ENCODE results near the gene THSD7A. TPM values are rescaled to one million over a fixed set of nuclear protein-coding genes. Genes with fewer than 3 reads are reported as not detected.
A peak's percentile ranks its signal among the peaks of the same experiment; 100 is the strongest.

THSD7A gene
- total and polyA plus RNA-seq, 5 experiments from 2014 or later: not detected

DNA sequence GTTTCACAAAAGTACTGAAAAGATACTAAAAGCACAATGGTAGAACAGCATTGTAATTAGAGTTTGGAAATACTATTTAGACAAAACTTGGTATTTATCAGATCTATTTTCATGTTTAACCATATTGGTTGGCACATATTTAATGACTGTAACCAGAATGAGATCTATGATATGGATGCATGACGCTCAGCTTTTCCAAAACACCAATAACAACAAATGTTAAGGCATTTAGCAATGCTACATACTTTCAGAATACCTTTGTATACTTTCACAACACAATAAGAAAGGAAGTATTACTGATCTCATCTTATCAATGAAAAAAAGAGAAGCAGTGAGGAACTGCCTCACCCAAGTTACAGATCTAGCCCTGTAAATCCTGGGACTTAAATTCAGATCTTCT, 74.8 kb downstream of the THSD7A start:
- Mint-ChIP-seq H3K27ac (no peak overlapping the region), H3K27me3 (peaks cover 0 to 2% (median 0%) of the 10 kb centered on the region in 5 donors), H3K4me3 (no peak overlapping the region), H3K4me1 (no peaks in the 10 kb centered on the region), H3K36me3 (no peaks in the 10 kb centered on the region), H3K9me3 (peaks cover 0 to 2% (median 0%) of the 10 kb centered on the region in 9 donors)
- no peak for ATAC-seq
- POLR2A ChIA-PET: no interaction called here
- no peak for DNase-seq

GRCh38 chr7:11754933-11755332, 77.1 kb downstream of the THSD7A start:
- POLR2A ChIA-PET: no interaction called here
- Mint-ChIP-seq H3K4me3 (no peak overlapping the region), H3K27me3 (peaks cover 0 to 2% (median 0%) of the 10 kb centered on the region in 5 donors), H3K36me3 (no peaks in the 10 kb centered on the region), H3K27ac (no peak overlapping the region), H3K4me1 (no peaks in the 10 kb centered on the region), H3K9me3 (peaks cover 0 to 3% (median 0%) of the 10 kb centered on the region in 9 donors)
- DNase-seq (no peak), ATAC-seq (no peak)

DNA sequence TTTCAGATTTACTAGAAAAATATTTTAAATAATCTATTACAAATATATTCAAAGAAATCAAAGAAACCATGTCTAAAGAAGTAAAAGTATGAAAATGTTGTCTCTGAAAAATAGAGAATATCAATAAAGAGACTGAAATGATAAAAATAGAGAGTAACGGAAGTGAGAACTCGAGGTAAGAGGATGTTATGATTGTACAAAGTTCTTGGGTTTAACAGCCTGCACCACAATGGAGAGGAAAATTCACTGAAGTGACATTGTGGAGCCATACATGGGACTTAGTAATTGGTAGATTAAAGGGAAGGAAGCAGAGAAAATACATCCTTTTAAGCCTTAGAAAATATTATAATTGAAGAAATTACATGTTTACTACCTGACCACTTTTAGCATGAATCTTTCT, 77.9 kb downstream of the THSD7A start:
- Mint-ChIP-seq H3K27me3 (peaks cover 0 to 2% (median 0%) of the 10 kb centered on the region in 5 donors), H3K36me3 (no peaks in the 10 kb centered on the region), H3K9me3 (peaks cover 0 to 3% (median 0%) of the 10 kb centered on the region in 9 donors), H3K4me1 (no peaks in the 10 kb centered on the region), H3K4me3 (no peak overlapping the region), H3K27ac (no peak overlapping the region)
- POLR2A ChIA-PET: no interaction called here
- ATAC-seq: no peak
- no peak for DNase-seq

GRCh38 chr7:11753433-11753832, 78.6 kb downstream of the THSD7A start:
- ATAC-seq: no peak
- H3K4me1 Mint-ChIP-seq: no peaks in the 10 kb centered on the region
- H3K9me3 Mint-ChIP-seq: peaks cover 0 to 3% (median 0%) of the 10 kb centered on the region in 9 donors
- no peaks in the 10 kb centered on the region for H3K36me3 Mint-ChIP-seq
- peaks cover 0 to 2% (median 0%) of the 10 kb centered on the region in 5 donors for H3K27me3 Mint-ChIP-seq
- no peak for DNase-seq
- H3K27ac Mint-ChIP-seq: no peak overlapping the region
- H3K4me3 Mint-ChIP-seq: no peak overlapping the region
- POLR2A ChIA-PET: no interaction called here

DNA sequence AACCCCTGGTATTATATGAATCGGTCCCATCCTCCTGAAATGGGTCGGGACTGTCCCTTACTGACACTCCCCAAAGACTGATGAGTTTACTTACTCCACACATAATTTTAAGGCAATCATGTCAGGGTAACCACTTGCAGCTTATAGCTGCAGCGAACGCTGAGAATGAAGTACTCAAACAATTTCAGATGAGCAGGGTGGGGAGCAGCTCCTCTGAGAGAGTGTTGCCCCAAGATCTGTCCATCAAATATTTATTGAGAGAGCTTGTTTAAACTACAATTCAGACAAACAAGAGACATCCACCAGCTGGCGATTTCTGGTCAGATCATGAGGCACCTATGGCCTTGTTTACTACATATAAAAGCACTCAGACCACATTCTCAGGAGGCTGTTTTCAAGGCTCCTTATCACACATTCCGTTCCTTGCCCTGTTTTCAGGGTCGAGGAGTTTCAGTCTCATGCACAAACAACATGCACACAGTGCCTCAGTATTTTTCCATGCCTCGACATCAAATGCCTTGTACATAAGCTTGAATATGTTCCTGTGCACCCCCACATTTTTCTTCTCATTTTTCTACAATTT, 80.1 kb downstream of the THSD7A start:
- H3K36me3 Mint-ChIP-seq: no peaks in the 10 kb centered on the region
- POLR2A ChIA-PET: no interaction called here
- DNase-seq (no peak), ATAC-seq (no peak)
- peak overlapping the region in 1 of 10 donors; percentile 40 for H3K27ac Mint-ChIP-seq
- peaks cover 0 to 10% (median 0%) of the 10 kb centered on the region in 9 donors for H3K9me3 Mint-ChIP-seq
- peaks cover 0 to 2% (median 0%) of the 10 kb centered on the region in 5 donors for H3K27me3 Mint-ChIP-seq
- H3K4me3 Mint-ChIP-seq: no peak overlapping the region
- no peaks in the 10 kb centered on the region for H3K4me1 Mint-ChIP-seq

DNA sequence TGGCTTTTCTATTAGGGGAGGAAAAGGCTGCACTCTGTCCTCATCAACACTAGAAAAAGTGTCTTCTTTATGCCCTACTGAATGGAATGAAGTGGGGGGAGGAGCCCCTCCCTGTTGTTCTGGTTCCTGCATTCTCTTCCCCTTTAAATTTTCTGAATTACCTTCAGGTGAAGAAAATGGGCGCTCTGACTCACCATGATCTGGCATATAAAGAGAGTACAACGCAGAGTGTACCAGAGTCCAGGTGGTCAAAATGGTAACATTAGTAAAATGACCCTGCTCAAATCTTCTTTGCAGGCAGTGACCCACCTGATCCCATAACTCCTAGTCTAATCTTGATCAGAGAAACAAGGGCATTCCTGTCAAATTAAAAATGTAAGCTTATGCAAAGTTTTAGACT, 80.7 kb downstream of the THSD7A start:
- H3K4me3 Mint-ChIP-seq: no peak overlapping the region
- POLR2A ChIA-PET: no interaction called here
- peaks cover 0 to 2% (median 0%) of the 10 kb centered on the region in 5 donors for H3K27me3 Mint-ChIP-seq
- no peaks in the 10 kb centered on the region for H3K36me3 Mint-ChIP-seq
- ATAC-seq (no peak), DNase-seq (no peak)
- H3K9me3 Mint-ChIP-seq: peaks cover 0 to 10% (median 0%) of the 10 kb centered on the region in 9 donors
- no peak overlapping the region for H3K27ac Mint-ChIP-seq
- no peaks in the 10 kb centered on the region for H3K4me1 Mint-ChIP-seq

GRCh38 chr7:11750191-11750590, 81.8 kb downstream of the THSD7A start:
- POLR2A ChIA-PET: no interaction called here
- no peak for ATAC-seq
- no peak for DNase-seq
- Mint-ChIP-seq H3K9me3 (peaks cover 0 to 10% (median 0%) of the 10 kb centered on the region in 9 donors), H3K27ac (no peak overlapping the region), H3K4me3 (no peak overlapping the region), H3K27me3 (peaks cover 0 to 2% (median 0%) of the 10 kb centered on the region in 5 donors), H3K36me3 (no peaks in the 10 kb centered on the region), H3K4me1 (no peaks in the 10 kb centered on the region)

GRCh38 chr7:11749629-11750028, 82.4 kb downstream of the THSD7A start:
- DNase-seq (no peak), ATAC-seq (no peak)
- H3K27ac Mint-ChIP-seq: no peak overlapping the region
- no peaks in the 10 kb centered on the region for H3K36me3 Mint-ChIP-seq
- no peaks in the 10 kb centered on the region for H3K4me1 Mint-ChIP-seq
- no peak overlapping the region for H3K4me3 Mint-ChIP-seq
- H3K9me3 Mint-ChIP-seq: peaks cover 0 to 10% (median 0%) of the 10 kb centered on the region in 9 donors
- H3K27me3 Mint-ChIP-seq: peaks cover 0 to 2% (median 0%) of the 10 kb centered on the region in 5 donors
- POLR2A ChIA-PET: no interaction called here

GRCh38 chr7:11748884-11749283, 83.1 kb downstream of the THSD7A start:
- POLR2A ChIA-PET: no interaction called here
- DNase-seq: no peak
- Mint-ChIP-seq H3K27ac (no peak overlapping the region), H3K4me1 (no peaks in the 10 kb centered on the region), H3K27me3 (peaks cover 0 to 2% (median 0%) of the 10 kb centered on the region in 5 donors), H3K9me3 (peaks cover 0 to 10% (median 1%) of the 10 kb centered on the region in 9 donors), H3K4me3 (no peak overlapping the region), H3K36me3 (no peaks in the 10 kb centered on the region)
- no peak for ATAC-seq

DNA sequence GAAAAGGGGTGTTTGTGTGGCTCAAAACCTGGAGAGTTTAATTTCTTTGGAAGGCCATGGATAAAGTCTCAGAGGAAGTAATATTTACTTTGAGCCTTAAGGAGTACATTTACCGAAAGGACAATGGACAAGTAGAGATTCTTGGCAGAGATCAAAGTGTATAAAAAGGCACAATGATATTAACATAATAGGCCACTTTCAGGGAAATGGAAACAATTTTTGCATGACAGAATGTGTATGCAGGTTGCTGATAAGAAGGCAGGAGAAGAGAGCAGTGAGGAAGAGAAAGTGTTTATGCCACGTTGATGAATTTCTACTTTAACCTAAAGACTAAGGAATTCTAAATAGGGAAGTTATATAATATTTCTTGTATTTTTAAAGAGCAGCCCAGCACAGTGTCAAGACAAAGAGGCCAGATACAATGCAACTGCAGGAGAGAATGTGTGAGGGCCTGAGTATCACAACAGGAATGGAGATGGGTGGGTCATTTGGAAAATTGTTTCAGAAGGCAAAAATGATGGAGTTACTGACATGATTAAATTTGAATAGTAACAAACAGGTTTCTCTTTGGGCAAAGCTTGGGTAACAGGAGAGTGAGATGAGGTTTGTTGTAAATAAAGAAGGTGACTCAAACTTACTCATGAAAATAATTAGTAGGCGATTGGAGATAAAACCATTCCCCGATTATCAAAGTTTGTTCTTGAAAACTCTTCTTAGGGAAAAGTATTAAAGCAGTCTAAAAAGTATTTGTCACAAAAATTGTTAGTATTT, 84.1 kb downstream of the THSD7A start:
- DNase-seq (no peak), ATAC-seq (no peak)
- POLR2A ChIA-PET: no interaction called here
- Mint-ChIP-seq H3K27ac (no peak overlapping the region), H3K4me3 (no peak overlapping the region), H3K36me3 (no peaks in the 10 kb centered on the region), H3K4me1 (no peaks in the 10 kb centered on the region), H3K27me3 (no peaks in the 10 kb centered on the region), H3K9me3 (peaks cover 0 to 10% (median 0%) of the 10 kb centered on the region in 9 donors)

DNA sequence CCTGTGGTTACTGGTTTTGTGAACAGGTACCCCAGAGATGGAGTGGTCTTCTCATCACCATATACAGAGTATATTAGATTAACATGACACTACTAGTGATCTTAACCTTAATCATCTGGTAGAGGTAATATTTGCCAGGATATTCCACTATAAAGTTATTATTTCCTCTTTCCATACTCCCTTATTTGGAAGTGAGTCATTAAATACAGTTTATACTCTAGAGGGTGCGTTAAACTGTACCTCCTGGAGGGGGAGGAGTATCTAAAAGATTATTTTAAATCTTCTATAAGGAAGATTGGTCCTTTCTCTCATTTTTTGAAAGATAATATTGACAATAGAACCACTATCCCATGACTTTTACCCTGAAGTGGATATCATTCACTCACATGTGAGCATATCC, 85.4 kb downstream of the THSD7A start:
- Mint-ChIP-seq H3K4me3 (no peak overlapping the region), H3K27me3 (no peaks in the 10 kb centered on the region), H3K36me3 (no peaks in the 10 kb centered on the region), H3K9me3 (peaks cover 0 to 10% (median 0%) of the 10 kb centered on the region in 9 donors), H3K4me1 (no peaks in the 10 kb centered on the region), H3K27ac (no peak overlapping the region)
- ATAC-seq (no peak), DNase-seq (no peak)
- POLR2A ChIA-PET: no interaction called here

GRCh38 chr7:11743548-11743947, 88.5 kb downstream of the THSD7A start:
- Mint-ChIP-seq H3K4me1 (no peaks in the 10 kb centered on the region), H3K36me3 (no peaks in the 10 kb centered on the region), H3K27me3 (no peaks in the 10 kb centered on the region), H3K9me3 (peaks cover 0 to 10% (median 0%) of the 10 kb centered on the region in 9 donors), H3K4me3 (no peak overlapping the region), H3K27ac (no peak overlapping the region)
- ATAC-seq: no peak
- DNase-seq: no peak
- POLR2A ChIA-PET: no interaction called here

- H3K4me1 Mint-ChIP-seq: no peaks in the 10 kb centered on the region
- H3K4me3 Mint-ChIP-seq: no peak overlapping the region
- H3K27me3 Mint-ChIP-seq: no peaks in the 10 kb centered on the region
- no peak for DNase-seq
- no peaks in the 10 kb centered on the region for H3K36me3 Mint-ChIP-seq
- peaks cover 0 to 9% (median 0%) of the 10 kb centered on the region in 9 donors for H3K9me3 Mint-ChIP-seq
- no peak for ATAC-seq
- H3K27ac Mint-ChIP-seq: no peak overlapping the region
- POLR2A ChIA-PET: no interaction called here
Observed at GRCh38 chr7:11743016-11743415, 89.0 kb downstream of the THSD7A start.
